BLaER1 treated with 17β-estradiol and CSF1 and Interleukin-3, amounts not matched to agents 10 nM and 100 nM (cell line): ENCODE results near the gene AMOT.
A peak's percentile ranks its signal among the peaks of the same experiment; 100 is the strongest.

Experiments
- H3K27ac ChIP-seq, 11 experiments: shearing (Covaris generic); formaldehyde crosslinking; 2 replicates each; pipeline ENCODE4 v1.8.1; 2022
- H3K27me3 ChIP-seq, 11 experiments: shearing (Covaris generic); formaldehyde crosslinking; 2 replicates each; pipeline ENCODE4 v1.8.1; 2022
- H3K36me3 ChIP-seq, 11 experiments: shearing (Covaris generic); formaldehyde crosslinking; 2 replicates each; pipeline ENCODE4 v1.8.1; 2022
- H3K4me1 ChIP-seq, 10 experiments: shearing (Covaris generic); formaldehyde crosslinking; 2 replicates each; pipeline ENCODE4 v1.8.1; 2022
- H3K4me2 ChIP-seq, 11 experiments: shearing (Covaris generic); formaldehyde crosslinking; 2 replicates each; pipeline ENCODE4 v1.8.1; 2022
- H3K4me3 ChIP-seq, 10 experiments: shearing (Covaris generic); formaldehyde crosslinking; 2 replicates each; pipeline ENCODE4 v1.8.1; 2022
- H3K9ac ChIP-seq, 11 experiments: shearing (Covaris generic); formaldehyde crosslinking; 2 replicates each; pipeline ENCODE4 v1.8.1; 2022
- H3K9me3 ChIP-seq, 11 experiments: shearing (Covaris generic); formaldehyde crosslinking; replicated peaks in 1 of 11; 2 replicates each; pipeline ENCODE4 v1.8.1; 2022
- H4K20me1 ChIP-seq, 11 experiments: shearing (Covaris generic); formaldehyde crosslinking; 2 replicates each; pipeline ENCODE4 v1.8.1; 2022
- Cebpa-rat ChIP-seq, 11 experiments: shearing (Covaris generic); IDR thresholded peaks; 2 replicates each; pipeline ENCODE4 v1.8.1; 2022

Gene AMOT

DNA sequence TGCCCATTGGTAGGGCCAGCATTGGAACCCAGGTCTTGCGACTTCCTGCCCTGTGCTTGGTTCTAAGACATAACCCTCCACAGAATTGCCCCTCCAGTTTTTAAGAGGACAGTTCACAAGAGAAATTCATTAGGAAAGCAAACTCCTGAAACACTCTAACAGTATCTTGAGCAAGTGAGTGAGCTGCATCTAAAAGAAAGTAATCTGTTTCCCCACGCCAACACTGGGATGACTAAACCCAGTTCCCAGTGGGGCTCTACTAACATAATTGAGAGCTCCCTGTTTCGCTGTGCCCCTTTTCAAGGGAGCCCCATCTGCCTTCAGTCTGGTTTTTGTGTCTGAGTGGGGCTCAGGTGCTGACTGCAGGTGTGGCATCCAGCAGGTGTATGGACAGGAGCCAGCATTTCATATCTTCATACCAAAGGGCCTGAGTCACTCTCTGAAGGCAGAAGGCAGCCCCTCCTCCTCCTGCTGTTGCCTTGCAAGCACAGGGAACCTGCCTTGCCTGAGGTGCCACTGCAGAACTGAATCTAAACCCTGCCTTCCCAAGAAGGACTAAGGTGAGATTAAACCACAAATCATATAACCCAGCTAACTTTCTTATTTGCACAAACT is 8.0 kb downstream of the AMOT start:
- H3K36me3 ChIP-seq: peaks cover 0 to 39% (median 3%) of the 10 kb centered on the region in 11 experiments; a peak in 8 of 22 replicates
- no peak overlapping the region for H3K4me2 ChIP-seq

DNA sequence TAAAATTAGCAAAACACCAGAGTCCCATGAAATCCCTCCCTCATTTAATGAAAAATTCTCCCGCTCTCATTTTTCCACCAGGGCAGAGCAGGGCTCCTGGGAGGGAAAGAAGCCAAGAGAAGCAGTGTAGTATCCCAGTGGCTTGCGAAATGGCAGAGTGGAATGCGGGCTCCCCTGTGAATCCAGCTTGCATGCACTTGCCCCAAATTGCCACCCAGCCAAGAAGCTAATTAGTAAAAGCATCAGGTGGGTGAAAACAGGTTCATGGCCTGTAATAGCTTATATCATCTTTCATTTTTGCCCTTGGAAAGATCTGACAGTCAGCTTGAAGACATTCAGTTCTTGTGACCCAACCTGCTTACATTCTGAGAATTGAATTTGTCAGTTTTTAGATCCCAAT is 10.1 kb downstream of the AMOT start:
- Histone ChIP-seq H3K4me1 (peaks cover 0 to 18% (median 8%) of the 10 kb centered on the region in 10 experiments; a peak in 7 of 20 replicates), H3K9me3 (no peaks in the 10 kb centered on the region), H3K9ac (no peak overlapping the region), H3K4me2 (no peak overlapping the region), H4K20me1 (peaks cover 0 to 14% (median 0%) of the 10 kb centered on the region in 11 experiments; a peak in 4 of 22 replicates), H3K4me3 (no peak overlapping the region), H3K27me3 (peaks cover 87 to 100% (median 100%) of the 10 kb centered on the region in 11 experiments), H3K36me3 (peaks cover 0 to 41% (median 3%) of the 10 kb centered on the region in 11 experiments; a peak in 9 of 22 replicates), H3K27ac (no peak overlapping the region)
- TF ChIP-seq Cebpa-rat (IDR thresholded peaks at IDR 0.05): no peak

More for the DNA sequence above, 8.0 kb downstream of the AMOT start:
- no peaks in the 10 kb centered on the region for H3K9me3 ChIP-seq
- no peak overlapping the region for H3K27ac ChIP-seq
- H3K27me3 ChIP-seq: peaks cover 88 to 100% (median 100%) of the 10 kb centered on the region in 11 experiments
- H3K9ac ChIP-seq: no peak overlapping the region
- H3K4me1 ChIP-seq: peaks cover 0 to 12% (median 6%) of the 10 kb centered on the region in 10 experiments; a peak in 8 of 20 replicates
- H4K20me1 ChIP-seq: peaks cover 0 to 14% (median 0%) of the 10 kb centered on the region in 11 experiments; a peak in 4 of 22 replicates
- TF ChIP-seq Cebpa-rat (IDR thresholded peaks at IDR 0.05): no peak
- no peak overlapping the region for H3K4me3 ChIP-seq

DNA sequence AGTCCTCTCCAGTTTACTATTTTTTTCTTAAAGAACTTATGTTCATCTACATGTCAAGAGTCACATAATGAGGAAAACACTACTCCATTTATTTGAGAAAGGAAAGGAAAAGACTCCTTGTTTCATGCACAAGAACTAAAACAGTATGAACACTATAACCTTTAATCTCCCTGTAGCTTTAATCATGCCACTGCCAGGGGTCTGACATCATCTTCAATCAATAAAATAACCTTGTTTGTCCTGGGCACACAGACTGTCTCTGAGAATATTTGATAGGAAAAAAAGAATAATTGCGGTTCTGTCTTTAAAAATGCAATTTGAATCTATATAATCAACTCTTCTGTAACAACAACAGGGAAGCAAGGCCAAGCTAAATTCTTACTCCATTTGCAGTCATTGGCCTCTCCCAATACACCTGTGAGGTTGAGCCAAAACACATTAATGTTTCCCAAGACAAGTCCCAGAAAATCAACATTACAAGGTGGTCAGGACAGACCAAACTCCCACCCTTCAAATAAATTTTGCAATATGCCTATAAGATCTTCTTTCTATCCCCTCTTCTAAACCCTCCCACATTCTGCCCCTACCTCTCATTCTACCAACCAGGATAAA is 13.2 kb downstream of the AMOT start:
- H3K36me3 ChIP-seq: peaks cover 0 to 59% (median 7%) of the 10 kb centered on the region in 11 experiments; a peak in 13 of 22 replicates

DNA sequence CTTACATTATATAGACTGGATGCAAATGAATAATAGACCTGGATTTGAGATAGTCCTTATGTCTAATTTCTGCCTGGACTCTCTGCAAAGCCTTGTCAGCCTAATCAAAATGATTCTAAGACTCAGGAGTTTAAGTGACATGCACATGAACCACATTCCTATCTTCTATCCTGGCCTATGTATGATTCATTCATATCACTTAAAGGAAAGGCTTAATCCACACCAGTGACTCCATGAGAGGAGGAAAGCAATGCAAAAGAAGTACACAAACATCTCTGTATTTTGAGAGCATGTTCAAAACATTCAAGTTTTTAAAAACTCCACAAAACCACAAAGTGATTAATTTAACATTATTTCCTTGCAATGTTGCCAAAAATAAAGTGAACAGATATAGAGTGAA is 14.6 kb downstream of the AMOT start:
- Histone ChIP-seq H3K27me3 (peaks cover 93 to 100% (median 99%) of the 10 kb centered on the region in 11 experiments), H3K4me1 (peaks cover 0 to 25% (median 6%) of the 10 kb centered on the region in 10 experiments; a peak in 12 of 20 replicates), H4K20me1 (no peaks in the 10 kb centered on the region; a peak in 1 of 22 replicates), H3K4me2 (peak overlapping the region in 4 of 11 experiments; percentile 4 to 37 (median 16); a peak in 5 of 22 replicates), H3K27ac (no peak overlapping the region), H3K4me3 (no peak overlapping the region), H3K36me3 (peaks cover 0 to 57% (median 9%) of the 10 kb centered on the region in 11 experiments; a peak in 13 of 22 replicates), H3K9me3 (peaks cover 0 to 11% (median 0%) of the 10 kb centered on the region in 11 experiments; a peak in 4 of 22 replicates), H3K9ac (no peak overlapping the region)
- no peak for TF ChIP-seq Cebpa-rat (IDR thresholded peaks at IDR 0.05)

More for the DNA sequence above, 13.2 kb downstream of the AMOT start:
- H3K4me3 ChIP-seq: no peak overlapping the region
- no peak overlapping the region for H3K27ac ChIP-seq
- peaks cover 0 to 6% (median 0%) of the 10 kb centered on the region in 11 experiments; a peak in 4 of 22 replicates for H3K9me3 ChIP-seq
- H3K4me2 ChIP-seq: peak overlapping the region in 1 of 11 experiments; percentile 37; a peak in 1 of 22 replicates
- no peak overlapping the region for H3K9ac ChIP-seq
- H4K20me1 ChIP-seq: peaks cover 0 to 3% (median 0%) of the 10 kb centered on the region in 11 experiments; a peak in 2 of 22 replicates
- peaks cover 92 to 100% (median 99%) of the 10 kb centered on the region in 11 experiments for H3K27me3 ChIP-seq
- TF ChIP-seq Cebpa-rat (IDR thresholded peaks at IDR 0.05): no peak
- H3K4me1 ChIP-seq: peaks cover 0 to 18% (median 6%) of the 10 kb centered on the region in 10 experiments; a peak in 7 of 20 replicates

DNA sequence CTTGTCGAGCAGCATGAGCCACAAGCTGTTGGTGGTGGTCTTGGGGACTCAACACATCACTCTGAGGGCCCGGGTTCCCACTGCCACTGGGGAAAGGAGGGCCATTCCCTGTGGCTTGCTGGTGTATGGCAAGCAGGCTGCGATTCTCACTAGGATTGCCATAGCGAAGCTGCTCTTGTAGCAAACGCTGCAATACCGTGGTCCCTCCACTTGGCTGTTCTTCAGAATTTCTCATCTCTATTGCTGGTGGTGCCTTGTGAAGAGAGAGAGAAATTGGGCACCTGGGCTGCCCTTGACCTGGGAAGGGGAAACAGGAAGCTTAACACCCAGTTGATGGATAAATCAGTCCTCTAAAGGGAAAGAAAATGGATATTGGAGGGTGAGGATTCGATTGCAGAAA is 17.7 kb downstream of the AMOT start:
- H3K9me3 ChIP-seq: peaks cover 0 to 11% (median 0%) of the 10 kb centered on the region in 11 experiments; a peak in 4 of 22 replicates
- H3K27ac ChIP-seq: no peak overlapping the region
- peaks cover 0 to 13% (median 0%) of the 10 kb centered on the region in 11 experiments; a peak in 4 of 22 replicates for H4K20me1 ChIP-seq
- H3K4me1 ChIP-seq: peaks cover 0 to 39% (median 15%) of the 10 kb centered on the region in 10 experiments; a peak in 13 of 20 replicates
- H3K36me3 ChIP-seq: peaks cover 0 to 41% (median 9%) of the 10 kb centered on the region in 11 experiments; a peak in 11 of 22 replicates
- H3K9ac ChIP-seq: no peak overlapping the region
- H3K27me3 ChIP-seq: peaks cover 90 to 100% (median 99%) of the 10 kb centered on the region in 11 experiments
- no peak overlapping the region for H3K4me3 ChIP-seq
- no peak overlapping the region for H3K4me2 ChIP-seq
- no peak for TF ChIP-seq Cebpa-rat (IDR thresholded peaks at IDR 0.05)

DNA sequence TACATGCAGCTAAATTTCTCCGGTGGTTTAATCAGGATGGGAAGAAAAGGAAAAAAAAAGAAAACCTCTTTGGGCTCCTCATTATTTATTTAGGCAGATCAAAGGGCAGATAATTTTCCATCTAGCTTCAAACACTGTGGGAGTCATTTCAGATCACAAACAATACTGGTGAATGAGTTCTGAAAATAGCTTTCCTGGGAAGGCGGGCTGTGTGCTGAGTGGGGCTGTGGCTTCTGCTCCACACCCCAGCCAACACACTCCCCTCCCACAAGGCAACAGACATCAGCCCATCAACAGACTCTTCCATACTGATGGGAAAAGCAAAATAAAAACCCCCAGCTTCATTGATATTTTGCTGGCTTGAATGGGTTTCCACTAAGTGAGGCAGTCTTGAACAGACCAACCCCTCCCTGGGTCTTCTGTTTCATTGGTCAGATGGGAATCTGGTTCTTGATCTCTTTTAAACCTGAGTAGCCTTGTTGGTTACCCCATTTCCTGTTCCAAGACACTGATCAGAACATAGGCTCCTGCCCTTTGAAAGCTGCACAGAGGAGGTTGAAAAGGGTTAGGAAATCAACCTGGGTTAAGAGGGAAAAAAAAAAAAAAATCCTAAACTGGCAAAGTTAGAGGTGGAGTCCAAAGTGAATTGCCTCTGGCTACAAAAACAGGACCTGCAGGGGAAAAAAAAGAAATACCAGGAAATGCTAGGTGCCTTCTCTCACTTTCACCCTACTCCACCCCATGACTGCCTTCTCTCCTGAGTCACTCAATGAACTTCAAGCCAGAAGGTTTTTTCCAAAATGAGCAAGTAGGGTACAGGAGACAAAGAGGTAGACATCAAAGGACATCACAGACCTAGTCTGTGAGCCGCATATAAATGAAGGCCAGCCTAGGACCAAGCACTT is 20.0 kb downstream of the AMOT start:
- peaks cover 0 to 13% (median 0%) of the 10 kb centered on the region in 11 experiments; a peak in 5 of 22 replicates for H4K20me1 ChIP-seq
- no peak overlapping the region for H3K9ac ChIP-seq
- no peak overlapping the region for H3K27ac ChIP-seq
- peaks cover 0 to 11% (median 0%) of the 10 kb centered on the region in 11 experiments; a peak in 4 of 22 replicates for H3K9me3 ChIP-seq
- H3K4me3 ChIP-seq: no peak overlapping the region
- H3K4me2 ChIP-seq: peak overlapping the region in 8 of 11 experiments; percentile 15 to 53 (median 30); a peak in 15 of 22 replicates
- peaks cover 0 to 21% (median 11%) of the 10 kb centered on the region in 10 experiments; a peak in 13 of 20 replicates for H3K4me1 ChIP-seq
- no peak for TF ChIP-seq Cebpa-rat (IDR thresholded peaks at IDR 0.05)
- peaks cover 0 to 41% (median 14%) of the 10 kb centered on the region in 11 experiments; a peak in 12 of 22 replicates for H3K36me3 ChIP-seq
- peaks cover 92 to 100% (median 99%) of the 10 kb centered on the region in 11 experiments for H3K27me3 ChIP-seq

DNA sequence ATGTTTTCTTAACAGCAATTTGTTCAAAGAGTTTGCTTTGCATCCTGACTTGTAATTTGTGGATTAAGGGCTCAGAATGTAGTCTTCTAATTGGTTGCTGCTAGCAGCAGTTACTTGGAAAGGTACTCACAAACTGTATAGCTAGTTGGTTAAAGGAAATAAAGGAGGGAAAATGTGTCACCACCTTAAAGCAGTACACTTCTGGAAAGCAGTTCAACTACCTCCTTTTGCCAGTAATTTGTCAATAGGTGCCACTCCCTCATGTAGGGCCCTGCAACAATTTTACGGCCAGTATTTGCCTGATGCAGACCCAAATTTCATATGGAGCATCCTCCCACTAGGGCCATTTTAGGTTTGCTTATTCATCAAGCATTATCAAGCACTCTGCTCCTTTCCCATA is 20.8 kb downstream of the AMOT start:
- Histone ChIP-seq H3K4me1 (peaks cover 0 to 21% (median 11%) of the 10 kb centered on the region in 10 experiments; a peak in 13 of 20 replicates), H3K27ac (no peak overlapping the region), H3K4me2 (peak overlapping the region in 1 of 11 experiments; percentile 40; a peak in 1 of 22 replicates), H3K9ac (no peak overlapping the region), H3K36me3 (peaks cover 0 to 41% (median 20%) of the 10 kb centered on the region in 11 experiments; a peak in 13 of 22 replicates), H3K27me3 (peaks cover 93 to 100% (median 99%) of the 10 kb centered on the region in 11 experiments), H3K9me3 (peaks cover 0 to 11% (median 0%) of the 10 kb centered on the region in 11 experiments; a peak in 3 of 22 replicates), H4K20me1 (peaks cover 0 to 13% (median 0%) of the 10 kb centered on the region in 11 experiments; a peak in 5 of 22 replicates), H3K4me3 (no peak overlapping the region)
- no peak for TF ChIP-seq Cebpa-rat (IDR thresholded peaks at IDR 0.05)
